CD4-positive, alpha-beta T cell treated with Interleukin-21 for 1 hour (primary cell): ENCODE data around the gene FOXE1.

Experiments used
- DNase-seq: peaks from one replicate; pipeline ENCODE4 v3.0.0-alpha.2; 2020

The FOXE1 gene

GRCh38 chr9:97848480-97849237 is 4.4 kb upstream of the FOXE1 start:
- DNase-seq: peak; percentile 31

- no peak for DNase-seq
These were observed 3.0 kb upstream of the FOXE1 start for GRCh38 chr9:97849980-97850379.

DNA sequence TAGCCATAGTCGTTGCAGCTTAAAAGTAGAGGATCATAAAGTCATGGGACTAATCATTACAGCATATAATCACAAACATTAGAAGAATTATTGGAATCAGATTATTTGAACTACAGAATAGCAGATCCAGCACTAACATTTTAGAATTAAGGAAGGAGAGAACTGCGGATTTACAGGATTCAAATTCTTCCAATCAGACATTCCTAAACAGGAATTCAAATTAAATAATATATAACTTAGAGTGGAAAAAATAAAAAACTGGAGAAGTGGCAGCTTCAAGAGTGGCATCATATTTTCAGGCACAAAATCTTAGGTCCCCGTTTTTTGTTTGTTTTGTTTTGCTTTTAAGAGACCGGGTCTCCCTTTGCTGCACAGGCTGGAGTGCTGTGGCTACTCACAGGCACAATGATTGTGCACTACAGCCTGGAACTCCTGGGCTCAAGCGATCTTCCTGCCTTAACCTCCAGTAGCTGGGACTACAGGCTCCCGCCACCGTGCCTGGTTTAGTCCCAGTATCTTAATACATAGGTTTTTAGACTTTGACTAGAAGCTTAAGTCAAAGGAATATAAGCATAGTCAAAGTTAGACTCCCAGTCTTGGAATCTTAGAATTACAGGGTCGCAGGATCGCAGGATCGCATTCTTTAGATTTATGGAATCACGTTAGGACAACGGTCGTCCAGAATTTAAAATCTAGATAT is 2.1 kb upstream of the FOXE1 start:
- DNase-seq: no peak

DNA sequence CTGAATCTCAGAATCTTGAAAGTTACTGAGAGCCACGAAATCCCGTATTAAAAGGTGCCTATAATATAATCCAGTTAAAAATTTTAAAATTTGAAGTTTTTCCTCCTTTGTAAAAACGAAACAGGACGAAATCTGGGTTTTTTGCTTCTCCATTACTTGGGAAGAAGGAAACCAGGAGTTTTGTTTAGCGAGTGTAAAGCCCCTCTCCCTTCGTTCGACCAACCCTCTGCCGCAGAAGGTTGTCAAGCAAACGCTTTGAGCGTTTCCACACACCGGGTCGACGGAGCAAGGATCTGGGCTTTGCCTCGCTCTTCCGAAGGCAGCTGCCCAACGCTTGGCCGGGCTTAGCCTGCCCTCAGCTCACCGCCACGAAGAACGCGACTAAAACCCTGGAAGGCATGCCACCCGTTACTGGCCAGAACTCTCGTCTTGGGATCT is 1.6 kb upstream of the FOXE1 start:
- no peak for DNase-seq

GRCh38 chr9:97852001-97852398 is 1.0 kb upstream of the FOXE1 start:
- no peak for DNase-seq

- DNase-seq: no peak
These were observed 499 bp upstream of the FOXE1 start for GRCh38 chr9:97852399-97853055.

GRCh38 chr9:97853844-97854695 is 1.0 kb downstream of the FOXE1 start:
- peak; percentile 60 for DNase-seq

DNA sequence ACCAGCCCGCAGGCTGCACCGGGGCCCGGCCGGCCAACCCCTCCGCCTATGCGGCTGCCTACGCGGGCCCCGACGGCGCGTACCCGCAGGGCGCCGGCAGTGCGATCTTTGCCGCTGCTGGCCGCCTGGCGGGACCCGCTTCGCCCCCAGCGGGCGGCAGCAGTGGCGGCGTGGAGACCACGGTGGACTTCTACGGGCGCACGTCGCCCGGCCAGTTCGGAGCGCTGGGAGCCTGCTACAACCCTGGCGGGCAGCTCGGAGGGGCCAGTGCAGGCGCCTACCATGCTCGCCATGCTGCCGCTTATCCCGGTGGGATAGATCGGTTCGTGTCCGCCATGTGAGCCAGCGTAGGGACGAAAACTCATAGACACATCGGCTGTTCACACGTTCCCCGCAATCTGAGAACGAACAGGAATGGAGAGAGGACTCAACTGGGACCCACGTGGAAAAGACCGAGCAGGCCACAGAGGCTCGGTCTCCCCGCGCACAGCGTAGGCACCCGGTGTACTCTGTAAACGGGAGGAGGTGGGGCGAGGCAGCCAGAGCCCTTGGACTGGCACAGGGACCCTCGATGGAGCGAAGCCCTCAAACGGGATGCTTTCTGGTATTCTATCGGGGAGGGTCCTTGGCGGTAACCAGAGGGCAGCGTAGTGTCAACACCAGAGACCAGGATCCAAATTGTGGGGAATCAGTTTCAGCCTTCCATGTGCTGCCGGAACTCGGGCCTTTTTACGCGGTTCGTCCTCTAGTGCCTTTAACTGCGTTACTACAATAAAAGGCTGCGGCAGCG is 1.9 kb downstream of the FOXE1 start:
- DNase-seq: no peak

- DNase-seq: no peak
These were observed 2.5 kb downstream of the FOXE1 start for GRCh38 chr9:97855486-97855875.

- DNase-seq: no peak
These were observed 2.9 kb downstream of the FOXE1 start for GRCh38 chr9:97855899-97856298.

GRCh38 chr9:97856857-97857605 is 4.0 kb downstream of the FOXE1 start:
- DNase-seq: no peak

DNA sequence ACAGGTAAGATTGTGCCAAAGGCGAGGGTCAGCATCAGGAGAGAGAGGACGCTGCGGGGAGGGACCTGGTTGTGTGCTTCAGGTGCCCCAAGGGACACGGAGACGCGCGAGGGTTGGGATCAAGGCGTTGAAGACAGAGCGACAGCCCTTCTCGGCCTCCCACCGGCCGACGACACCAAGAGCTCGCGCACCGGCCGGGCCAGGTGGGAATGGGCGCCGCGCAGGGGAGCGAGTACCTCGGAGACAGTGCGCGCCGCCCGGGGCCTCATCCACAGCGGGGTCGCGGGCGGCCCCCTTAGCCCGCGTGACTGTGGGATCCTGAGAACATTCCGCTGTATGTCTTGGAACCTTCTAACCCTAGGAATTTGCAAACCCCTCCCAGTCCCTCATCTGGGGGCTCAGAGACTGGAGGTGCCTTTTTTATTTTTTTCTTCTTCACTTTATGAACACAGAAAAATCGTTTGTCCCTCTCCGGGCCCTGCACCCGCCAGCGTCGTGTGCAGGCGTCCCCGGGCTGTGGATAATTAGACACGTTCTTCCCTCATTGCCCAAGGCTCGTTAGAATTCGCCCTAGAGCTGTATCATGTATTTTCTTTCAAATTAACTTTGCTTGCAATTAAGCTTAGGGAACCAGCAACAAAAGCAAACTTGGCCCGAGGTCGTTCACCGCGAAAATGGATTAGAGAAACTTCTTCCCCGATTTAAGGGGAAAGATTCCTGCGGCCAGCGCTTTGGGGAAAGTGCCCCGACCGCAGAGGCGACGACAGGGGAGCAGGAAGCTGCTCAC is 4.8 kb downstream of the FOXE1 start:
- DNase-seq: no peak

DNA sequence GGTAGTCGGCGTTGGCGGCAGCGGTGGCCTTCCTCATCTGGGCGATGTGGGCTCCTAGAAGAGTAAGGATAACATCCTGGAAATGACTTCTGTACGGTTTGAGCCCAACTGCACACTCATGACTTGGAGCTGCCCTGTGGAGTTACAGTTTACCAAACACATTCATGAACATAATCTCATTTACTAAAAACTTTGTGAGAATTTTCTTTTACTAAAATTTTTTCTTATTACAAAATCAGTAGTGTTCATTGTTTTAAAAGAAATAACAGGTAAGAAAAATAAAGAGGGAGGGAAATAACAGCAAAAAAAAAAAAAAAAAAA is 5.3 kb downstream of the FOXE1 start:
- DNase-seq: no peak

DNA sequence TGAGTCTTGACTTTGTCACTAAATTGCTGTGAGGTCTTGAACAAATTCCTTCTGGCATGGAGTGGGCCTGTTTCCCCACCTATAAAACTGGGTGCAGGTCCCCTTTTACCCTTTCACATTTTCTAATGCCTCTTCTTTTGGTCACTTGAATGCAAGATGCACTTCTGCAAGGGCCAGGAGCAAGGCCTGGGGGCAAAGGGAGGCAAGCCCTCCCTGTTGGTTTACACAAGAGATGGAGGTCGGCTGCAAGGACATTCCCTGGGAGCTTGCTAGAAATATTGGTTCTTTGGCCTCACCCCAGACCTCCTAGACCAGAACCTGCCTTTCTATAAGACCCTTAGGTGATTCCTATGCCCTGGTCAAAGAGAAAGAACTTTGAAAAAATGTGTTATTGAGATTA is 5.8 kb downstream of the FOXE1 start:
- no peak for DNase-seq

DNA sequence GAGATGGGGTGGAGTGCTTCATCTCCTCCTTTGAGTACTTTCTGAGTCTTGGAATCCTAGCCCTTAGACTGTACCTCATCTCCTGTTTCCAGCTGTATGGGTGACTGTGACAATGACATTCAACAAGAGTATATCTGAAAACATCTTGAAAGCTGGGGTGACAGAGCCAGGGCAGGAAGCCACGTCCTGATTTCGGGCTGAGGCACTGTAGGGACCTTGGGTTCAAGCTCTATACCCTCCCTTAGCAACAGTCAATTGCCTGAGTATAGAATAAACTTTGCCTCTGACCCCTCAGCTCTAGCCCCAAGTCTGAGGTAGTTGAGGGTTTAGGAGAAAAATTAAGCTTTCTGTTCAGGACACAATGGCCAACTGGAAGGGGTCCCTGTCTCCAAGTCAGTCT is 6.3 kb downstream of the FOXE1 start:
- no peak for DNase-seq

DNA sequence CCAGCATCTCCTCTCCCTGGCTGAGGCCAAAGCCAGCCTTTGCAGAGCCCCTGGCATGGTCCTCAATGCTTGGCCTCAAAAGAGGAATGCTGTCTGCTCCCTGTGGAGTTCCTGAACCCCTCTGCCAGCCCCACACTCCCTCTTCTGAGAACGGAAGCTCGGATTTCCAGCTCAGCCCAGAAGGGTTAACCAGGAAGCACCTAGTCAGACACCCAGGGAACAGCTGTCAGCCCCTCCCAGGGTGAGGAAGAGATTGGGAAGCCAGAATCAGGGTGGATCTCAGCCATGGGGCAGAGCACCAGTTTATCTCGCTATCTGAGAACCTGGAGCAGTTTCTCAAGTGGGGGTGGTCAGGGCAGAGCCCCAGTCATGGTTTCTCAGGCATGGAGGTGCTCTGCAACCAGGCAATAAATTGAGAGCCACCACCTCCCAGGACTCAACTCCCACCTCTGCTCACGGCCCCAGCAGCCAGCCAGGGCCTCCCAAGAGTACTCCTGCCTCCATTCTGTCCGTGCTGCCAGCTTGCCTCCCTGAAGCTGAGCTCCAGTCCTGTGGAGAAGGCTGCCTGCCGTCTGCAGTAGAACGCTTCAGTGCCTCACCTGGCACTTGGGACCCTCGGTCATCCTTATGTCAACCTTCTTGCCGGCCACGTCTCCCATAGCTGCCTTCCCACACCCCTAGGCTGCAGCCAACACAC is 7.6 kb downstream of the FOXE1 start:
- no peak for DNase-seq

GRCh38 chr9:97861148-97861475 is 8.1 kb downstream of the FOXE1 start:
- no peak for DNase-seq

DNA sequence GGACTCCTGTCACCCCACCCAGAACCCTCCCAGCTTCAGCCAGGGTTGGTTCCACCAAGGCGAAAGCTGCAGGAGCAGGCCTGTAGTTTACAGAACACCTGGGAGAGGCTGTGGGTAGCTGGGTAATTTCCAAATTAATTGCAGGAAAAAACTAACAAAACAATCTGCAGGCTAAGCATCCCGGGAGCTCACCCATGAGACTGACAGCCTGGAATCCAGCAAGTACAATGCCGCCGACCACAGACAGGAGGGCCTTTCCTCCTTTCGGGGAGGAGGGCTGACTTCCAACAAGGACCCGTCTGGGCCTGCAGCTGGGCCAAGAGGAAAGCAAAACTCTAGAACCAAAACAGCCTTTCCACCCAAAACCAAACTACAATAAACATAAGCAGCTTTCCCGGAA is 10.3 kb downstream of the FOXE1 start:
- DNase-seq: no peak

GRCh38 chr9:97864396-97864795 is 11.4 kb downstream of the FOXE1 start:
- no peak for DNase-seq

- DNase-seq: no peak
These were observed 13.3 kb downstream of the FOXE1 start for GRCh38 chr9:97866300-97866699.
